ENCODE results near the gene FOXO3.

FOXO3 gene

GRCh38 chr6:108561742-108562502 lies 1.2 kb downstream of the FOXO3 start:
- H3K27ac Mint-ChIP-seq, result no peak overlapping the region
- DNase-seq, result no peak
- H3K36me3 Mint-ChIP-seq (ENCODE audit: low read depth), result peaks cover 2% of the 10 kb centered on the region
- H3K4me3 Mint-ChIP-seq, result peak overlapping the region; percentile 63
- no peaks in the 10 kb centered on the region for H3K9me3 Mint-ChIP-seq
- H3K27me3 Mint-ChIP-seq, result peaks cover 10% of the 10 kb centered on the region
- H3K4me1 Mint-ChIP-seq, result peaks cover 51% of the 10 kb centered on the region
- no peak for ATAC-seq

- no peak for ATAC-seq
- Mint-ChIP-seq H3K27me3 (peaks cover 10% of the 10 kb centered on the region), H3K9me3 (no peaks in the 10 kb centered on the region), H3K4me1 (peaks cover 45% of the 10 kb centered on the region), H3K4me3 (peak overlapping the region; percentile 63), H3K27ac (no peak overlapping the region), H3K36me3 (ENCODE audit: low read depth) (peaks cover 2% of the 10 kb centered on the region)
- no peak for DNase-seq
These were observed 1.8 kb downstream of the FOXO3 start for GRCh38 chr6:108562503-108562993.

- Mint-ChIP-seq H3K4me1 (peaks cover 49% of the 10 kb centered on the region), H3K4me3 (no peak overlapping the region), H3K36me3 (ENCODE audit: low read depth) (peaks cover 5% of the 10 kb centered on the region), H3K9me3 (no peaks in the 10 kb centered on the region), H3K27me3 (peaks cover 10% of the 10 kb centered on the region), H3K27ac (no peak overlapping the region)
- ATAC-seq (no peak), DNase-seq (no peak)
These were observed 2.6 kb downstream of the FOXO3 start for GRCh38 chr6:108563292-108563691.

GRCh38 chr6:108564178-108564577 lies 3.5 kb downstream of the FOXO3 start:
- H3K4me1 Mint-ChIP-seq, result peaks cover 51% of the 10 kb centered on the region
- peak overlapping the region; percentile 72 for H3K27ac Mint-ChIP-seq
- peak overlapping the region; percentile 55 for H3K4me3 Mint-ChIP-seq
- peaks cover 5% of the 10 kb centered on the region for H3K36me3 Mint-ChIP-seq (ENCODE audit: low read depth)
- ATAC-seq, result no peak
- peaks cover 10% of the 10 kb centered on the region for H3K27me3 Mint-ChIP-seq
- no peaks in the 10 kb centered on the region for H3K9me3 Mint-ChIP-seq
- DNase-seq, result no peak

GRCh38 chr6:108565091-108565766 lies 4.5 kb downstream of the FOXO3 start:
- peaks cover 8% of the 10 kb centered on the region for H3K36me3 Mint-ChIP-seq (ENCODE audit: low read depth)
- peaks cover 10% of the 10 kb centered on the region for H3K27me3 Mint-ChIP-seq
- H3K4me1 Mint-ChIP-seq, result peaks cover 55% of the 10 kb centered on the region
- peak overlapping the region; percentile 72 for H3K27ac Mint-ChIP-seq
- H3K9me3 Mint-ChIP-seq, result no peaks in the 10 kb centered on the region
- DNase-seq (no peak), ATAC-seq (peak; percentile 75)
- peak overlapping the region; percentile 55 for H3K4me3 Mint-ChIP-seq

GRCh38 chr6:108565893-108566292 lies 5.2 kb downstream of the FOXO3 start:
- Mint-ChIP-seq H3K9me3 (no peaks in the 10 kb centered on the region), H3K36me3 (ENCODE audit: low read depth) (peaks cover 8% of the 10 kb centered on the region), H3K4me1 (peaks cover 55% of the 10 kb centered on the region), H3K4me3 (peak overlapping the region; percentile 55), H3K27me3 (peaks cover 10% of the 10 kb centered on the region), H3K27ac (peak overlapping the region; percentile 19)
- DNase-seq, result no peak
- ATAC-seq, result peak; percentile 20

- H3K36me3 Mint-ChIP-seq (ENCODE audit: low read depth), result peaks cover 8% of the 10 kb centered on the region
- H3K27ac Mint-ChIP-seq, result no peak overlapping the region
- no peak overlapping the region for H3K4me3 Mint-ChIP-seq
- H3K27me3 Mint-ChIP-seq, result peaks cover 10% of the 10 kb centered on the region
- ATAC-seq (no peak), DNase-seq (no peak)
- H3K4me1 Mint-ChIP-seq, result peaks cover 55% of the 10 kb centered on the region
- H3K9me3 Mint-ChIP-seq, result no peaks in the 10 kb centered on the region
These were observed 5.7 kb downstream of the FOXO3 start for GRCh38 chr6:108566406-108566805.

GRCh38 chr6:108568101-108568500 lies 7.4 kb downstream of the FOXO3 start:
- H3K27ac Mint-ChIP-seq, result no peak overlapping the region
- H3K27me3 Mint-ChIP-seq, result no peaks in the 10 kb centered on the region
- H3K36me3 Mint-ChIP-seq (ENCODE audit: low read depth), result peaks cover 8% of the 10 kb centered on the region
- ATAC-seq, result no peak
- no peak for DNase-seq
- no peak overlapping the region for H3K4me3 Mint-ChIP-seq
- no peaks in the 10 kb centered on the region for H3K9me3 Mint-ChIP-seq
- peaks cover 43% of the 10 kb centered on the region for H3K4me1 Mint-ChIP-seq

- Mint-ChIP-seq H3K36me3 (ENCODE audit: low read depth) (peaks cover 8% of the 10 kb centered on the region), H3K4me3 (no peak overlapping the region), H3K9me3 (no peaks in the 10 kb centered on the region), H3K27ac (no peak overlapping the region), H3K4me1 (peaks cover 39% of the 10 kb centered on the region), H3K27me3 (no peaks in the 10 kb centered on the region)
- no peak for DNase-seq
- no peak for ATAC-seq
These were observed 8.0 kb downstream of the FOXO3 start for GRCh38 chr6:108568551-108569305.

GRCh38 chr6:108570517-108570916 lies 9.8 kb downstream of the FOXO3 start:
- peaks cover 31% of the 10 kb centered on the region for H3K4me1 Mint-ChIP-seq
- no peaks in the 10 kb centered on the region for H3K9me3 Mint-ChIP-seq
- no peak for DNase-seq
- ATAC-seq, result no peak
- no peak overlapping the region for H3K27ac Mint-ChIP-seq
- H3K4me3 Mint-ChIP-seq, result no peak overlapping the region
- H3K36me3 Mint-ChIP-seq (ENCODE audit: low read depth), result peaks cover 8% of the 10 kb centered on the region
- H3K27me3 Mint-ChIP-seq, result no peaks in the 10 kb centered on the region

GRCh38 chr6:108574457-108575141 lies 13.9 kb downstream of the FOXO3 start:
- DNase-seq, result no peak
- no peaks in the 10 kb centered on the region for H3K9me3 Mint-ChIP-seq
- peaks cover 1% of the 10 kb centered on the region for H3K36me3 Mint-ChIP-seq (ENCODE audit: low read depth)
- peaks cover 29% of the 10 kb centered on the region for H3K4me1 Mint-ChIP-seq
- no peaks in the 10 kb centered on the region for H3K27me3 Mint-ChIP-seq
- no peak overlapping the region for H3K27ac Mint-ChIP-seq
- no peak for ATAC-seq
- no peak overlapping the region for H3K4me3 Mint-ChIP-seq

- ATAC-seq, result no peak
- Mint-ChIP-seq H3K27ac (no peak overlapping the region), H3K9me3 (no peaks in the 10 kb centered on the region), H3K4me1 (peaks cover 32% of the 10 kb centered on the region), H3K36me3 (ENCODE audit: low read depth) (no peaks in the 10 kb centered on the region), H3K27me3 (no peaks in the 10 kb centered on the region), H3K4me3 (no peak overlapping the region)
- no peak for DNase-seq
These were observed 15.3 kb downstream of the FOXO3 start for GRCh38 chr6:108575905-108576494.

GRCh38 chr6:108576709-108577108 lies 16.0 kb downstream of the FOXO3 start:
- Mint-ChIP-seq H3K4me3 (no peak overlapping the region), H3K9me3 (no peaks in the 10 kb centered on the region), H3K27ac (no peak overlapping the region), H3K4me1 (peaks cover 39% of the 10 kb centered on the region), H3K36me3 (ENCODE audit: low read depth) (no peaks in the 10 kb centered on the region), H3K27me3 (no peaks in the 10 kb centered on the region)
- ATAC-seq (peak; percentile 15), DNase-seq (no peak)

GRCh38 chr6:108578166-108578565 lies 17.4 kb downstream of the FOXO3 start:
- Mint-ChIP-seq H3K27me3 (no peaks in the 10 kb centered on the region), H3K27ac (no peak overlapping the region), H3K36me3 (ENCODE audit: low read depth) (no peaks in the 10 kb centered on the region), H3K9me3 (no peaks in the 10 kb centered on the region), H3K4me3 (no peak overlapping the region), H3K4me1 (peaks cover 53% of the 10 kb centered on the region)
- DNase-seq, result no peak
- ATAC-seq, result no peak
